GM19463 (cell line): ENCODE measurements around the gene ACKR4.
"Not testable (repeated sequence)": the region's sequence is repeated elsewhere in the genome, so short reads cannot be mapped to it uniquely, and the experiment has no call there.

ENCODE experiments used
- ATAC-seq: cut with Tn5 transposase; IDR thresholded peaks from one replicate; pipeline ENCODE4 v1.9.1; 2021; ENCODE audit warnings: mild to moderate bottlenecking, moderate library complexity; ENCODE audit not compliant: unreplicated experiment

ACKR4 gene

DNA sequence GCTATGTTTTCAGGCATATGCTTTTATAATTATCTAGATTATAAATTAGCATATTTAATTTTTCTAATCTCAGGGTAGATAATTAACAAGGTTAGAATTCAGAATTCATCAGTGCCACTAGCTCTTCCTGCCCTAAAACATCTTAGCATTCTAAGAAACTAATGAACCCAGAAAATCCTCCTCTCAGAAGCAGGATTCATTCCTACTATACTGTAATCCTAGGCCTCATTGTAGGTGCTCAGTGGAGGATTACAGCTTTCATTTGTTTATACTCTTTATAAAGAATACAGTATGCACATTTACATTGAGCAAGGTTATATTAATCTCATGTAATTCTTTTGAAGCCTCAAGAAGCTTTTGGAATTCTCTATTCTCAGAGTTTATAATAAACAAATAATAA, 41.6 kb downstream of the ACKR4 start:
- no peak for ATAC-seq

DNA sequence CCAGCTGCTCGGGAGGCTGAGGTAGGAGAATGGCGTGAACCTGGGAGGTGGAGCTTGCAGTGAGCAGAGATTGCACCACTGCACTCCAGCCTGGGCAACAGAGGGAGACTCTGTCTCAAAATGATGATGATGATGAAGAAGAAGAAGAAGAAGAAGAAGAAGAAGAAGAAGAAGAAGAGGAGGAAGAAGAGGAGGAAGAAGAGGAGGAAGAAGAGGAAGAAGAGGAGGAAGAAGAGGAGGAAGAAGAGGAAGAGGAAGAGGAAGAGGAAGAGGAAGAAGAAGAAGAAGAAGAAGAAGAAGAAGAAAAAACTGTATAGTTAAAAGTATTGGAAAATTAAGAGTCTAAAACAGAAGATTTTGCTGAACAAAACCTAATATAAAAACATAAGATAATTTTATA, 44.4 kb downstream of the ACKR4 start:
- ATAC-seq: not testable (repeated sequence)

DNA sequence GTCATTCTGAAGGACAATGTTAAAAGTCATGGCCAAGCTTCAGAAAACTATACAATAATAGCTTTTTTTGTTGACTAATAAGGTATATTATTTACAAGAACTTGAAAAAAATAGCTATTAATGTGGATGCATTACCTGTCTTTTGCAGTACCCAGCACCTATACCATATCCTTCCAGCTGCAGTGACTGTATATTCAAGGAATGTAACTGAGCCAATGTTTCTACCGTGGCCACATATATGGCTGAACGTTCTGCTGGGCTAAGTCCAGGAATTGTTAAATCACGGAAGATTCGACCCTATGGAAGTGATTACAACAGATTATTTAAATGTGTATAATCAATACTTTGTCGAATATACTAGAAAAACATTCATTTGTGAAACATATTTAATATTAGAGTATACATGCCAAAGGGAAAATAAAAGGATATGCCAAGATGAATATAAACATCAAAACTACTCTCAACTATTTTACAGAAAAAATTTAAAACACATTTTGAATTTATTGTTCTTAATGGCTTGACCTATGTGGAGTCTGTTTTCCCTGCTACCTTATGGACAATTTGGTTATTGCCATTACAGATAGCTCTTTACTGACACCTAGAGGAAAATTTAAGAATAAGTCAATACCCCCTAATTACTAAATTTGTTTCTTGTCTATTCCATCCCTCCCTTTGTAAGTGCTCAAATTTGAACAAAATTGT, 44.9 kb downstream of the ACKR4 start:
- ATAC-seq: no peak

DNA sequence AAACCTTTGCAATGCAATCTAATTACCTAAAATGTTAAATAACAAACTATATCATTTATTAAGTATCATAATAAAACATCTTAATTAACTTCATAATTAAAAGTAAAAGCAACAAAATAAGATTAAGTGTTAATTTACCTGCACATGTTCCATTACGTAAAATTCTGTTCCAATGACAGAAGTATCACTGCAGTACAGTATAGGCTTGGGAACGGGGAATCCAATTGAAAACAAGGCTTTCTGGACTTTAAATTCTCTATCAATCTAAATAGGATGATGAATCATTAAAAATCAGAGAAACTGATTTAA, 45.4 kb downstream of the ACKR4 start:
- ATAC-seq: no peak

DNA sequence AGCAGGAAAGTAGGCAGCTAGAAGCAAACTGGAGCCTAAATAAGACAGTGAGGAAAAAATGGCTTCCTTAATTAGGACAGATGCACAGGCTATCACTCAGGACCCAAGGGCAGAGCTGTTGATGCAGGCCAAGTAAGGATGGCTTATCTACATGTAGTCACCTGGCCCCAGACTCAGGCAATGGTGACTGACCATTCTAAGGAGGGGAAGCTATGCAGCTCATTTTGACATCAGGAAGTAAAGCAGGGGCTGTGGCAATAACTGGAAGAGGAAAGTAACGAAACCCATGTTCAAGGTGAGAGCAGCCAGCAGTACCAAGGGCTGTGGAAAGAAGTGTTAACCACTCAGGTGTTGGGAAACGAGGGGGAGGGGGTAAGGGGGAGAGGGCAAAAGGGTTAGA, 46.3 kb downstream of the ACKR4 start:
- ATAC-seq: no peak

DNA sequence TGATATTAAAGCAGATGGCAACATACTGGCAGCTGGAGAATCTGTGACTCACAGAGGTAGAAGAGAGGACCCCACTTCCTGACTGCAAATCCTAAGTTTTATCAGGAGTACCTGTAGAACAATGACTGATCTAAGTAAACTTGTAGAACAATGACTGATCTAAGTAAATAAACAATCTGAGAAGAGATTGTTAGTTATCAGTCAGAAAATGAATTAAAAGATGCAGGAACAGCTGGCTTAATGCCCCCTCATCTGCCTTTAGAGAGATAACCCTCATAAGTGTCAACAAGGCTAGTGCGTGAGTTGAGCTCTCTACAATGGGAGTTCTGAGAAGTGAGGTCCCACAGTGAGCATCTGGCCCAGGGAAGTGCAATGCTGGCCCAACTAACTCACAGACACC, 48.0 kb downstream of the ACKR4 start:
- ATAC-seq: no peak

DNA sequence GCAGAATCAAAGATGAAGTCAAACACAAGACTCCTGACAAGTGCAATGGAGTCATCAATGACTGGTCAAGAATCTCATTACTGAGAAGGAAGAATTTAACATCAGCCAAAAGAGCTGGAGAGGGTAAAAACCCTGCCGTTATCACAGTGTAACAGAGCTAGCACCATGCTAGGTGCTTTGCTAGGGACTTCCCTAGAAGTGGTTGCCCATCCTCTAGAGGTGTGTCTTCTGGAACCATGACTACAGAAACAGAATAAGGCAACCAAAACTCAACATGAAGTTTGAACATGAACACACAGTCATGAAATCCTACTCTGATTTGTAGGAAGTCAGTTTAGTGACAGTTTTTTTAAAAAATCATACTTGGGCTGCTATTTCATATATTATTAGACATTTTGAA, 53.1 kb downstream of the ACKR4 start:
- ATAC-seq: peak; percentile 62
